GM12872 (cell line): Measurements from ENCODE around the gene MSI2.

Experiments used
- TF ChIP-seq, protein P1 (sequence below): IDR thresholded peaks from 3 replicates; pipeline ENCODE4 v1.5.1; 2011; ENCODE audit warnings: low read depth, mild to moderate bottlenecking, low read length, moderate library complexity; ENCODE audit not compliant: insufficient read depth

Gene MSI2

DNA sequence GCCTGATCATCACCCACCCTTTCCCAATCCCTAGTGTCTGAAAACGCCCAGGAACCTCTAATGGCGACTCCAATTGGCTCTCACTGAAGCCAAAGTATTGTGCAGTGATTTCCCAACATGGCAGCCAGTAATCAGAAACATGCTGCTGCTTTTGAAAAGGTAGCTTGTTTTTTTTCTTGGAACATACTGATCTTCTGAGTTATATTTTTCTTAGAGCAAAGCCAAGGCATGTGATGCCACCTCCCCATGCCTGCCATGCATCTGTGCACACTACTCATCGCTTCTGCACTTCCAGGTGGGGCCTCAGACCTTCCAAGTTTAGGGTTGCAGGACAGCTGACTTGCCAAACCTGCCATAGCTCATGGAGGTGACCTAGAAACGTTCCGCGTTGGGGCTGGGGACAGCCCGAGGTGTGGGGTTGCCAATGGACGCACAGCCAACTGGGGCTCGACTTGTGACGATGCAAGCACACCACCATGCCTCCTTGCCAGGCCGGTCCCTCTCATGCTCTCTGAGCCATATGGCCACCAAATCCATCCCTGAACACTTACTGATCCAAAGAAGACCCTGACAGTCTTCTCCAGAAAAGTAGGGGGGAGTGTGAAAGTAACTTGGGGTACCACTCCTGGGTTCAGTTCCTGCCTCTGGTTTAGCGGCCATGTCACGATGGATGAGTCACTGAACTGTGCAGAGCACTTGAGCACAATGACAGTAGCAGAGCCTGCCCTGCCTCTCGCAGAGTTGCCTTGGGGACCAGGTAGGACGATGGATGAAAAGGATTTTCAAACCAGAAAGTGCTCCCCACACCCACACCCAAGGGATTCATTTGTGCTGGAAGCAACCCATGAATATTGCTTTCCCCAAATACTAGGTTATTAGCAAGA lies 333.1 kb downstream of the MSI2 start:
- TF ChIP-seq, protein P1, sequence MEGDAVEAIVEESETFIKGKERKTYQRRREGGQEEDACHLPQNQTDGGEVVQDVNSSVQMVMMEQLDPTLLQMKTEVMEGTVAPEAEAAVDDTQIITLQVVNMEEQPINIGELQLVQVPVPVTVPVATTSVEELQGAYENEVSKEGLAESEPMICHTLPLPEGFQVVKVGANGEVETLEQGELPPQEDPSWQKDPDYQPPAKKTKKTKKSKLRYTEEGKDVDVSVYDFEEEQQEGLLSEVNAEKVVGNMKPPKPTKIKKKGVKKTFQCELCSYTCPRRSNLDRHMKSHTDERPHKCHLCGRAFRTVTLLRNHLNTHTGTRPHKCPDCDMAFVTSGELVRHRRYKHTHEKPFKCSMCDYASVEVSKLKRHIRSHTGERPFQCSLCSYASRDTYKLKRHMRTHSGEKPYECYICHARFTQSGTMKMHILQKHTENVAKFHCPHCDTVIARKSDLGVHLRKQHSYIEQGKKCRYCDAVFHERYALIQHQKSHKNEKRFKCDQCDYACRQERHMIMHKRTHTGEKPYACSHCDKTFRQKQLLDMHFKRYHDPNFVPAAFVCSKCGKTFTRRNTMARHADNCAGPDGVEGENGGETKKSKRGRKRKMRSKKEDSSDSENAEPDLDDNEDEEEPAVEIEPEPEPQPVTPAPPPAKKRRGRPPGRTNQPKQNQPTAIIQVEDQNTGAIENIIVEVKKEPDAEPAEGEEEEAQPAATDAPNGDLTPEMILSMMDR: no peak

DNA sequence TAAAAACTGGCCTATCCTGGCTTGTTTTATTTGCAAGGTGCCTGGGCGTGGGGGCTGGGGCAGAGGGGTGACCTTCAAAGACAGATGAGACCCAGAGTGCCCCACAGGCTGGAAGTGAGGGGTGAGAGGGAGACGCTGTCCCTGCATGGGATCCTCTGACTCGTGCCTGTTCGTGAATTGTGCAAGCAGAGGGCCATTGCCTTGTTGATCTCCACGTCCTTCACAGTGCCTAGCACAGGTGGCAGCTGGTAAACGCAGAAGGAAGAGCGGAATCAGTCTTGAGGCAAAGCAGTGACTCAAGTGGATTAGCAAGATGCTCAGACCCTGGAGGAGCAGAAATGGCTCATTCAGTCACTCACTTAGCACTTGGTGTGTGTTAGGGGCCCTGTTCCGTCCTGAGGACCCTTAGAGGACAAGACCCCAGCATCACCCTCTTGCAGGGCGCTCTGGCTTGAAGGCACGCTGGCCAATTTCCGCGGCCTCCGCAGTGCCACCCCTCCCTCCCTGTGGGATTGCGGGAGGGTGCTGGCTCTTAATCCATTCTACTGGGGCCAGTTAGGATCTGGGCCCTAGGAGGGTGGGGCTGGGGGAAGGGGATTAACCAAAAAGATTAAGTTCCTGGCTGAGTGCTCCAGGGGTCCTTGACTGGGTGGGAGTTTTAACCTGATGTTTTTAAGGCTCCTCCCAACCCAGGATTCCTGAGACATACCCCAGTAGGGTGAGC lies 337.6 kb downstream of the MSI2 start:
- TF ChIP-seq, protein P1: no peak

DNA sequence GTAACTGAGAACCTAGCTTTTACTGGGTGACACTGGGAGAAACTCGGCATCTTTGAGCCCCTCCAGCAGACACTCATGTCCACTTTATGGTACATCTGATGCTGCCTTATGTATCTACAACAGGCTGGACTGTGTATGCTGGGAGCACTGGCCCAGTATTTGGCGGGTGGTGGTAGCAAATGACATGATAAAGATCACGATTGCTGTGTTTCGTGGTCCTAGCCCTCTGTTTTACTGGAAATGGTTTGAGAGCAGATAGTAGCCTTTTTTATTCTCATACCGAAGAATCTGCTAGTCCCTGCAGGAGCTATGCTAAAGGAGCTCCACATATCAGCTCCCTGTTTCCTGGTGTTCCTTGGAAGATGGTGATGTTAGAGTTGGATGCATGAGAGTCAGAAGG lies 338.4 kb downstream of the MSI2 start:
- TF ChIP-seq, protein P1: no peak

DNA sequence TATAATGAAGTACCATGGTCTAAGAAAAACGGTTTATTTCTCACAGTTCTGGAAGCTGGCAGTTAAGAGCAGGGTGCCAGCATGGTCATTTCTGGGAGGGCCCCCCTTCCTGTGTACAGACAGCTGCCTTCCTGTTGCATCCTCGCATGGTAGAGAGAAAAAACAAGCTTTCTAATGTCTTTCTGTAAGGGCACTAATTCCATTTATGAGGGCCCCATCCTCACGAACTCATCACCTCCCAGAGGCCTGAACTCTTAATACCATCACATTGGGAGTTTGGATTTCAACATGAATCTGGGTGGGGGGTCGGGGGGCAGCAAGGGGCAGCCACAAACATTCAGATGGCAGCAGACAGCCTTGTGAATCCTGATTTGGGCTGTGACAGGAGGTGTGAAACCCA lies 339.1 kb downstream of the MSI2 start:
- TF ChIP-seq, protein P1: no peak

DNA sequence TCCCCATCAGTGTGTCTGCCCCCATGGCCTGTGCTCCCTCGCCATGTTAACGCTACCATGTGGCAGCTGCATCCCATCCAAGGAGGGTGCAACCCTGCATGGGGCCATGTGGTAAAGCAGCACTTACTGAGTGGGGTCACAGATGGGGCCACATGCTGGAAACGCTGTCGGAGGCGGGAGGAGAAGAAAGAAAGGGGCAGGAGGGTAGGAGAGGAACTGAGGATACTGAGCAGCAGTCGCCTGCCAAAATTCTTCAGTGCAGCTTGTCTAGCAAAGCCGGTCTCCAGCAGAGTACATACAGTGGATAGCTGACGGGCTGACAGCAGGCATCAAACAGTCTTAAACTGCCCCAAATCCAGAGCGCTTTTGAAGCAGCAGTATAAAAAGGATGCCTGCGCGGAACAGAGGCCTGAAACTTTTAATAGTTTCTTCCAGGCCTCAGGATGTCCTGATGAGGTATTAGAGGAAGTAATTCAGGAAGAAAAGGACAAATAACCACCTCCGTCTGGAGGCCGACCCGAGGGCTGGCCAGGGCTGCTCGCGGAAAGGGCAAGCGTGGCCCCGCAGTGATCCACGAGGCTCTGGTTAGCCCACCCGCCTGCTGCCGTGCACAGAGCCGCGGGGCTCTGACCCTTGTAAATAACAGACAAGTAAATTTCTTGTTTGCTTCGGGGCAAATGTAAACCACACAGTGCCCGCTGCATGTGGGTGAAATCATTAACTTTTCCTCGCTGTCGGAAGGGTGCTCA lies 339.8 kb downstream of the MSI2 start:
- TF ChIP-seq, protein P1: no peak

DNA sequence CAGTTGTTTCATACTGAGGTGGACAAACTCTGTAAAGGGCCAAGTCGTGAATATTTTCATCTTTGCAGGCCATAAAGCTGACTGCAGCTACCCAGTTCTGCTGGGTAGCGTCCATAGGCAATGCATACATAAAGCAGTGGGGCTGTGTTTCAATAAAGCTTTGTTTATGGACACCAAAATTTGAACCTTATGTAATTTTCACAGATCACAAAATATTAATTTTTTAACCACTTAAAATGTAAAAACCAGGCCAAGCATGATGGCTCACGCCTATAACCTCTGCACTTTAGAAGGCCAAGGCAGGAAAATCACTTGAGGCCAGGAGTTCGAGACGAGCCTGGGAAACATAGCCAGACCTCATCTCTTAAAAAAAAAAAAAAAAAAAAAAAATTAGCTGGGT lies 340.8 kb downstream of the MSI2 start:
- TF ChIP-seq, protein P1: no peak
